Astrocyte of the cerebellum (primary cell): ENCODE measurements around the gene TYSND1.

ENCODE experiments used
- DNase-seq: peaks from one replicate; pipeline ENCODE4 v3.0.0-alpha.2; 2011; ENCODE audit warnings: low read depth
- H3K4me3 ChIP-seq: 2 replicates; pipeline ENCODE4 v1.5.1; 2011; ENCODE audit warnings: mild to moderate bottlenecking, low read depth, low read length, moderate library complexity
- in situ Hi-C: cut with HindIII; loops from 2 replicates; pipeline ENCODE4 v1.10.0; 2017; ENCODE audit warnings: low sequenced_read_pairs
- TF ChIP-seq, protein P1 (sequence below): IDR thresholded peaks from 2 replicates; pipeline ENCODE4 v1.5.1; 2012; ENCODE audit warnings: low read length, low read depth, moderate library complexity, mild to moderate bottlenecking; ENCODE audit errors: missing control alignments

Gene TYSND1

DNA sequence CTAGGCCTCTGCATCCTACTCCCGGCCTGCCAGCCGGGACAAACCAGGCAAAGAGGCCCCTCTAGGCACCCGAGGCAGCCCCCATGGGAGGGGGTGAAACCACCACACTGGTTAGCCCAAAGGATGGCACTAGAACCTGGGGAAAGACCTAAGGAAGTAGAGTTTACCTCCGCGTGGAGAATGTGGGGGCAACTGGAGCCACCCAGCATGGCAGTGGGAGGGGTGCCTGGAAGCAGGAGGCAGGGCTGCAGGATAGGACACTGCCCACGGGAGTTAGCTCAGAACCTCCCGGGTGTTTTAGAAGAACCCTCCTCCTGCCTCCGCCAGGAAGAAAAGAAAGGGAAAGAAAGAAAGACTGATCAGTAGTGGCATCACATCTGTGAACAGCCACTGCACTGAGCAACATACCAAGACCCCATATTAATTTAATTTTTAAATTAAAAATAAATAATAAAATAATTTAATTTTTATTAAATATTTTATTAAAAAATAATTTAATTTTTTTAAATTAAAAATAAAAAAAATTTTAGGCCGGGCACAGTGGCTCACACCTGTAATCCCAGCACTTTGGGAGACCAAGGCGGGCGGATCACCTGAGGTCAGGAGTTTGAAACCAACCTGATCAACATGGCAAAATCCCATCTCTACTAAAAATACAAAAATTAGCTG, 25.1 kb downstream of the TYSND1 start:
- DNase-seq = no peak
- no peak overlapping the region for H3K4me3 ChIP-seq
- in situ Hi-C loops = no loop called here
- TF ChIP-seq, protein P1, sequence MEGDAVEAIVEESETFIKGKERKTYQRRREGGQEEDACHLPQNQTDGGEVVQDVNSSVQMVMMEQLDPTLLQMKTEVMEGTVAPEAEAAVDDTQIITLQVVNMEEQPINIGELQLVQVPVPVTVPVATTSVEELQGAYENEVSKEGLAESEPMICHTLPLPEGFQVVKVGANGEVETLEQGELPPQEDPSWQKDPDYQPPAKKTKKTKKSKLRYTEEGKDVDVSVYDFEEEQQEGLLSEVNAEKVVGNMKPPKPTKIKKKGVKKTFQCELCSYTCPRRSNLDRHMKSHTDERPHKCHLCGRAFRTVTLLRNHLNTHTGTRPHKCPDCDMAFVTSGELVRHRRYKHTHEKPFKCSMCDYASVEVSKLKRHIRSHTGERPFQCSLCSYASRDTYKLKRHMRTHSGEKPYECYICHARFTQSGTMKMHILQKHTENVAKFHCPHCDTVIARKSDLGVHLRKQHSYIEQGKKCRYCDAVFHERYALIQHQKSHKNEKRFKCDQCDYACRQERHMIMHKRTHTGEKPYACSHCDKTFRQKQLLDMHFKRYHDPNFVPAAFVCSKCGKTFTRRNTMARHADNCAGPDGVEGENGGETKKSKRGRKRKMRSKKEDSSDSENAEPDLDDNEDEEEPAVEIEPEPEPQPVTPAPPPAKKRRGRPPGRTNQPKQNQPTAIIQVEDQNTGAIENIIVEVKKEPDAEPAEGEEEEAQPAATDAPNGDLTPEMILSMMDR = no peak

DNA sequence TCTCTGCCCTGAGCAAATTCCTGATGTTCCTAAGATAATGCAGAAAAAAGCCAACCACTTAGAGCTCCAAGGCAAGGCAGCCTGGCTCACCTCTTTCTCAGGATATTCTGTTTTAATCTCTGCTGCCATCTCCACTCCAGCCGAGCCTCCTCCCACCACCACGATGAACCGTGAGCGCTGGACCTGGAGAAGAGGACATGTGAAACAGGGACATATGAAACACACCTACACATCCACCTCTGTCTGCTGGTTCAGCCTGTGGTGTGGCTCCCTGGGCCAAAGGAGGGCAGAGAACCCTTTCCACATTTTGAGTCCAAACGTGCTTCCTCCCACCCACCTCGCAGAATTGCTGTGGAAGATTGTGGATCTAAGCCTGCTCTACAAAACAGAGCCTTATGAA, 26.1 kb downstream of the TYSND1 start:
- no peak overlapping the region for H3K4me3 ChIP-seq
- in situ Hi-C loops = no loop called here
- no peak for DNase-seq
- TF ChIP-seq, protein P1 = no peak

DNA sequence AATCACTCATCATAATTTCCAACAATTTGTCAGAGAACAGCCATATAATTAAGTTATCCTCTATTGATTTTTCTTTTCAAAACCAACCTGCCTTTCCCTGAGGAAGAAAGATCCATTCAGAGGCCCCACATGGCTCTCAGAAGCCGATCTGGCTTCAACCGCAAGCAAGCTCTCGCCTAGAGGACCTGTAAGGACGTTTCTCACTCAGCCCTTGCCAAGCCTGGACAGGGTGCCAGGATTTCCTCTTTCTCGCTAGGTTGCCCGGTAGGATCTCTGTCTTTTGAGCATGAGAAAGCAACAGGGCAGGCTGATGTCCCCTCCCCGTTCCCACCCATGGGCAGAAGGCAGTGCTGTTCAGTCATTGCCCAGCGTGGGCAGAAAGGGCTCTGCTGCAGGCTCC, 26.9 kb downstream of the TYSND1 start:
- in situ Hi-C loops = no loop called here
- no peak for DNase-seq
- H3K4me3 ChIP-seq = no peak overlapping the region
- TF ChIP-seq, protein P1 = no peak

DNA sequence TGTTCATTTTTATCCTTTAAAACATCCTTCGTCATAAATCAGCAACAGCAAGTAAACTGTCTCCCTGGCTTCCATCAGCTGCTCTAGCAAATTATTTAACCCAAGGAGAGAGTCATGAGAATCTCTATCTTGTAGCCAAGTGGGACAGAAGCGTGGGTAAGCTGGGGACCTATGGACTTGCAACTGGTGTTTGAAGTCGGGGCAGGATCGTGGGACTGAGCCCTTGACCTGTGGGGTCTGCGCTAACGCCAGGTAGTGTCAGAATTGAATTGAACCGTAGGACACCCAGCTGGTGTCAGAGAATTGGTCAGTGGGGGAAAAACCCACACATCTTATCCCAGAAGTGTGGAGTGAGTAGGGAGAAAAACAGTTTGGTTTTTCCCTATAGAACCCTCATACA, 27.3 kb downstream of the TYSND1 start:
- in situ Hi-C loops = no loop called here
- TF ChIP-seq, protein P1 = no peak
- no peak overlapping the region for H3K4me3 ChIP-seq
- no peak for DNase-seq

DNA sequence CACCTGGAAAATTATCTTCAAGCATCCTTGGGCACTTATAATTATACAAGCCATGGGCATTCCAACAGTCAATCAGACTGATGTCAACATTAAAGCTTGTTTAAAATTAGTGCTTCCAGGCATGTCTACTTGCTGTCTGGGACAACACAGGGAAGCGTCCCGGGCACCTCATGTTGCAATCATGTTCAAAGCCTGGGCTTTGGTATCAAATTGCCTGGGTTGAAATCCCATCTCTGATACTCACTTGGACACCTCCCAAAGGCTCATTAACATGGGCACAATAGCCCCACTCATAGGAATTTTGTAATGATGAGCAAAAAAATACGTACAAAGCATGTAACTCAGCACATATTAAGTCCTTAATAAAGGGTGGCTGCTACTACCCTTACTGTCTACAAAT, 28.3 kb downstream of the TYSND1 start:
- no peak for DNase-seq
- TF ChIP-seq, protein P1 = no peak
- H3K4me3 ChIP-seq = no peak overlapping the region
- in situ Hi-C loops = no loop called here

DNA sequence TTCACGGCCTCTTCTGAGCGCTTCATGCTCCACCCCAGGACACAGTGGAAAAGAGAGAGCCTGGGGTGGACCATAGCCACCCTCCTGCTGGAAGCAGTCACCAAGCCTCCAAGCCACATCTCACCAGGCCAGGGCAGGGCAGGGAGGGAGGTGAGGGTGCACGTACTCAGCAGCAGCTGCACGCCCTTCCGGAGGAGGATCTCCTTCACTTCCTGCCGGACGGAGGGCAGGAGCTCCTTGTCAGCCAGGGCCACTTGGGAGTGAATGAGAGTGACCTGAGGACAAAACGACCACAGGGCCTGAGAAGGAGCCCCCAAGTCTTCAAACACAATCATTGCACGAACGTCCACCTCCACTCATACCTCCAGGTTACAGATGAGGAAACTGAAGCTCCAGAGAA, 28.9 kb downstream of the TYSND1 start:
- in situ Hi-C loops = no loop called here
- H3K4me3 ChIP-seq = no peak overlapping the region
- TF ChIP-seq, protein P1 = no peak
- DNase-seq = no peak
